Measurements from ENCODE around the gene ZNF143.

DNA sequence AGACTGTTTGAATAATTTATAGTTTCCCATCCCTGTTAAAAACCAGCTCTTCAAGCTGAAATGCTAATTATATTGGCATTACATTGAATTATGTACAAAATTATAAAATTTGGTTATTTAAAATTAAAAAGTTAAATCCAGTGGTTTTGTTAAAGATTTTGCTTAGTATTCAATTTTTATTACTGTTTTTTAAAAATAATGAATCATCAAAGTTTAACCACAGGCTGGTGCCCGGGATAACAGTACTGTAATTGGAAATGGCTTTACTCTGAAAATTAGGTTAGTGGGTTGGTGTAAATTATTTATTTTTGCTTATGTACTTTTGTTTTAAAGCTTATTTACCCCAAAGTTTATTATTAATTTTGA, 67.3 kb downstream of the ZNF143 start:
- TF ChIP-seq, protein P1, sequence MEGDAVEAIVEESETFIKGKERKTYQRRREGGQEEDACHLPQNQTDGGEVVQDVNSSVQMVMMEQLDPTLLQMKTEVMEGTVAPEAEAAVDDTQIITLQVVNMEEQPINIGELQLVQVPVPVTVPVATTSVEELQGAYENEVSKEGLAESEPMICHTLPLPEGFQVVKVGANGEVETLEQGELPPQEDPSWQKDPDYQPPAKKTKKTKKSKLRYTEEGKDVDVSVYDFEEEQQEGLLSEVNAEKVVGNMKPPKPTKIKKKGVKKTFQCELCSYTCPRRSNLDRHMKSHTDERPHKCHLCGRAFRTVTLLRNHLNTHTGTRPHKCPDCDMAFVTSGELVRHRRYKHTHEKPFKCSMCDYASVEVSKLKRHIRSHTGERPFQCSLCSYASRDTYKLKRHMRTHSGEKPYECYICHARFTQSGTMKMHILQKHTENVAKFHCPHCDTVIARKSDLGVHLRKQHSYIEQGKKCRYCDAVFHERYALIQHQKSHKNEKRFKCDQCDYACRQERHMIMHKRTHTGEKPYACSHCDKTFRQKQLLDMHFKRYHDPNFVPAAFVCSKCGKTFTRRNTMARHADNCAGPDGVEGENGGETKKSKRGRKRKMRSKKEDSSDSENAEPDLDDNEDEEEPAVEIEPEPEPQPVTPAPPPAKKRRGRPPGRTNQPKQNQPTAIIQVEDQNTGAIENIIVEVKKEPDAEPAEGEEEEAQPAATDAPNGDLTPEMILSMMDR (IDR thresholded peaks at IDR 0.05; ENCODE audit: poor library complexity, severe bottlenecking), result no peak
- TF ChIP-seq EP300 (conservative IDR thresholded peaks at IDR 0.05; ENCODE audit: poor library complexity, severe bottlenecking) (no peak), POLR2AphosphoS5 (IDR thresholded peaks at IDR 0.05) (no peak), RAD21 (conservative IDR thresholded peaks at IDR 0.05) (no peak), SMC3 (conservative IDR thresholded peaks at IDR 0.05; ENCODE audit: poor library complexity) (no peak), EZH2 (IDR thresholded peaks at IDR 0.05; ENCODE audit: borderline replicate concordance, insufficient read depth, low read length, poor library complexity, severe bottlenecking) (no peak)

All from neural cell (in vitro differentiated cells).